ENCODE measurements around the gene CWF19L2.
A peak's percentile ranks its signal among the peaks of the same experiment; 100 is the strongest.
"Not testable (repeated sequence)": the region's sequence is repeated elsewhere in the genome, so short reads cannot be mapped to it uniquely, and the experiment has no call there.

The CWF19L2 gene

DNA sequence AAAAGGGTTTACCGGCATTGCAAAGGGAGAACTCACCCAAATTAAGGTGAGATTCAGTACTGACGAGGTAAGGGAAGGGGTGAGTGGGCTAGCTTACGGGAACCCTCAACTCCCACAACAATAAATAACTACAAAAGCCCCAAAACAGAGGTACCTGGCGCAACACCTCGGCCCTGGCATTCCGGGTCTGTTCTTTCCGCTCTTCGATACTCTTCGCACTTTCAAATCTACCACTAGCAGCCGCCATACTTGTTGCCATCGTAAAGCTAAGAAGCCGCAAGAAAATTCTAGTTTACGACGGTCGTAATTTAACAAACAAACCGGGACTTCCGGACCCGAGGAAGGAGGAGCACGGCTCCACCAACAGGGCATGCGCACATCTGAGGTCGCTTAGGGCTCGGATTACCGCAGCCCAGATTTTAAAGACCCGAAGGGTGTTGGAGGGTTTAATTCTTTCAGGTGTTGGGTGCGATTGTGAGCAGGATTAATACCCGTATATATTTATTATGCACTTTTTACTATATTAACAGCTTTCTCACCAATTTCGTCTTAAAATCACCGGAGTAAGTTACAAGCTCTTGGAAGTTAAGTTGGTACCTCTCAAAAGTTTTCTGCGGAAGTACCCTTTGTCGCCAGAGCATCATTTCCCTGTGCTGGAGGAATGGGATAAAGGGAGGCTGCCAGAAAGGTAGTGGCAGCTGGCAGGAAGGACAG lies at the start of gene CWF19L2:
CWF19L2 (minus strand) TSS at position 268 of the 714 bp plus-strand sequence; CDS start at position 259, 9 bp downstream.
- peak; percentile 55 to 76 (median 70) for DNase-seq

GRCh38 chr11:107505647-107506225 lies 48.1 kb upstream of the CWF19L2 start:
- DNase-seq, result no peak

- no peak for DNase-seq
Observed at GRCh38 chr11:107504981-107505380, 47.4 kb upstream of the CWF19L2 start.

DNA sequence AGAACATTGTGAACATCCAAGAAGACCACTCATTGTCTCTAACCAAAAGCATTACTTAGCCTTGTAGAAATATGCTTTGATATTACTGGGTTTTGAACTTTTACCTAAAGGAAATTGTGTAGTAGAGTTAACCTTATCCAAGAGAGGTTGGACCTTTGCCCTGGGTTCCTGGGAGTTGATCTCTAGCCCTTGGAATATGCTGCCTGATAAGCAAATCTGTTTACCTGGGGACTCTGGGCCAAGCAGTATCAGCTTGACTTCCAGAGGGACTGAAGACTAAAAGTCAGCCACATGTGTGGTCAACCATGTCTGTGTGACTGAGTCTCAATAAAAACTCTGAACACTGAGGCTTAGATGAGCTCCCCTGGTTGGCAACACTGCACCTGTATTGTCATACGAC lies 44.1 kb upstream of the CWF19L2 start:
- DNase-seq, result no peak

- not testable (repeated sequence) for DNase-seq
Observed at GRCh38 chr11:107497371-107497770, 39.7 kb upstream of the CWF19L2 start.

- DNase-seq, result no peak
Observed at GRCh38 chr11:107496011-107496410, 38.4 kb upstream of the CWF19L2 start.

DNA sequence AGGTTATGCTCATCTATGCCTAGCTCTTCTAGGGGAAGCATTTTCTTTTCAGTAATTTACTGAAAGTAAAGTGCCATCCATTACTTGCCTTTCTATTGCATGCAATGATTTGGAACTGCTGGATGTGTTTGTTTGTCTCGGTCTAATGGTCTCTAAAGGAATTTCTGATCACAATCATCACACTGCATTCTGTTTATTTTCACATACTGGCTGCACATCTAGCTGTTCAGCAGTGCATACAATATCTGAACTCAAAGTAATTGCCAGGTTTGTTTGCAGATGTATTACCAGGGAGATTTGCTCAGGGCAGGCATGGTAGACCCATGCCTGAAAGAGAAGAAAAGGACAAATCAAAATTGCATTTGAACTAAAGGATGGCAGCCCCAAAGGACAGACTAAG lies 36.4 kb upstream of the CWF19L2 start:
- DNase-seq, result no peak

DNA sequence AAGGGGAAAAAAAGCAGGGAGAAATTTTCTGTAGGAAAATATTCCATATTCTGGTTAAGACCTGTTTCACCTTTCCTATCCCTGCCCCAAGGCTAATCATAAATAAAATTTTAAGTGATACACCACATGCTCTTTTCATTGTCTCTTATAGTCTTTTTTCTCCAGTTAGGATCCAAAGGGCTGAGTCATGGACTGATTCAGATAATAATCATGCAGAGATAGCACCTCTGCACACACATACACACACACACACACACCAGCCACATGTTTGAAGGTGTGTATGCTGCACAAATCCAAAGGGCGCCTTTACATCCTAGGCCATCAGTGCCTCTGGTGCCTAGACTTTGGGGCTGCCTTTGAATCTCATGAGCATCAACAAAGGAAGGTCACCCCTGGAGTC lies 35.5 kb upstream of the CWF19L2 start:
- no peak for DNase-seq

GRCh38 chr11:107490836-107491235 lies 33.2 kb upstream of the CWF19L2 start:
- DNase-seq, result no peak

GRCh38 chr11:107482234-107482633 lies 24.6 kb upstream of the CWF19L2 start:
- no peak for DNase-seq

DNA sequence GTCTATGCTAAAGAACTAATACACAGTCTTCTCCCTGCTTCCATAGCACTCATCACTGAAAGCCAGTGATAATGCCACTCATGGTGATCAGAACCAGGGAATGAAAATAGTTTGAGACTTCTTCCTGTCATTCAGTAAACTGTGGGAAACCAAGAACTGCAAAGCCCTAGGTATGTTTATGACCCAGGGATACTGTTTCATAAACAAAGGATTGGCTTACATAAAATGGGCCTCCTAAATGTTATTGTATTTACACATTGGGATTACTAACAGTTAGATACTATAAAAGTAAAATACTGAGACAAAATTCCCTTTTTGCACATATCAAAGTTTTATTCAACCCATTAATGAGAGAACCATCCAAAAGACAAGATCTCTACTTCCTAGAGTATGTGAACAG lies 21.3 kb upstream of the CWF19L2 start:
- DNase-seq, result no peak

DNA sequence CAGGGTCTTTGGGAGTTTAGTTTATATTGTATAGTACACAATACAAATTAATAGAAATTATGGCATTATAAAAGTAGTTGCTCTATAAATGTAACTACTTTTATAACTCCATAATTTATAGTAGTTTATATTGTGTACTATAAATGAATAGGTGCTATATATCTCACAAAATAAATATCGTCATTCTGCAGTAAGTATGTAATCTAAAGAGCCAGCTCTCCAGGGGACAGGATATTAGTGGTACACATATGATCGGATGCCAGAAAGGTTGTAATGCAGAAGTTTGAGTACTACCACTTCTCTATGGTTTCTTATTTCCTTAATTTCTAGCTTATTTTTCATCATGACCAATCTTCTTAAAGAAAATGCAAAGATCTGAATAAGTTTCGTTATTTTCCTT lies 20.2 kb upstream of the CWF19L2 start:
- no peak for DNase-seq

DNA sequence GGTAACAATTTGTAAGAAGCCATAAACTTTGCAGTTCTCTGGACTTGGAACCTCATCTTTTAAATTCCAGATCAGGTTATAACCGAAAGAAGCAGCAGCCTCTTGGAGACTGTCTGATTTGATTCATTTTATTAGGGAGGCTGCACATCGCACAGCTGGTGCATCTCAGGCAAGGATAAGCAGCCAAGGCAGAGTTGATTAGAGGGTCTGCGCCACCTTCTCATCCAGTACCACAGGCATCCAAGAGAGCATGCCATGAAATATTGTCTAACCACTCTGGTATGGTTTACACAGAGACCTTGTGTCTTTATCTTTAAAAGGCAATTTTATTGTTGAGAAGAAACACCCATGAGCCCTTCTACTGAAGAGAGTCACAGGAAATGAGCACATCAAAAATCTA lies 16.2 kb upstream of the CWF19L2 start:
- DNase-seq, result no peak

- DNase-seq, result no peak
Observed at GRCh38 chr11:107472966-107473365, 15.3 kb upstream of the CWF19L2 start.

- no peak for DNase-seq
Observed at GRCh38 chr11:107468596-107468995, 11.0 kb upstream of the CWF19L2 start.

DNA sequence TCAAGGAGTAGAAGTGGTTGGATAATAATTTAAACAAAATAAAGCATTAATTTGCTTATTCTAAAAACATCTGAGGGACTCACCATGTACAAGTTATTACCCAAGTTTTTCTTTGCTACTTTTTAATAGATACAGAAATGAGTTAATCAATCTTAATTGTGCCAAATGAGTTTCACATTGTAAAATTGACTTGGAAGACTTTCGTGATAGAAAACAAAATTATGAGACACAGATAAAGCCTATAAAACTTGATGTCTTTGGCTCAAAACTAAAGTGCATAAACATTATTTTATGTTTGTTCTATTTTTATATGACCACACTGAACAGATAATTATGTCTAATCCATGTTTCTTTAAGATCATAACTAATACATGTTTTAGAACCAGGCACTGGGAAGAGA lies 10.1 kb upstream of the CWF19L2 start:
- DNase-seq, result no peak

DNA sequence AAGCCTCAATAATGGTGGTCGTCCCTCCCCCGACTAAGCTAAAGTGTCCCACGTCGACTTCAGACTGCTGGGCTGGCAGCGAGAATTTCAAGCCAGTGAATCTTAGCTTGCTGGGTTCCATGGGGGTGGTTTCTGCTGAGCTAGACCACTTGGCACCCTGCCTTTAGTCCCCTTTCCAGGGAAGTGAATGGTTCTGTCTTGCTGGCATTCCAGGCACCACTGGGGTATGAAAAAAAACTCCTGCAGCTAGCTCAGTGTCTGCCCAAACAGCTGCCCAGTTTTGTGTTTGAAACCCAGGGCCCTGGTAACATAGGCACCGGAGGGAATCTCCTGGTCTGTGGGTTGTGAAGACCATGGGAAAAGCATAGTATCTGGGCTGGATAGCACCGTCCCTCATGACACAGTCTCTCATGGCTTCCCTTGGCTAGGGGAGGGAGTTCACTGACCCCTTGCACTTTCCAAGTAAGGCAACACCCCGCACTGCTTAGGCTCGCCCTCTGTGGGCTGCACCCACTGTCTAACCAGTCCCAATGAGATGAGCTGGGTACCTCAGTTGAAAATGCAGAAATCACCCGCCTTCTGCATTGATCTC lies 8.7 kb upstream of the CWF19L2 start:
- DNase-seq, result not testable (repeated sequence)

DNA sequence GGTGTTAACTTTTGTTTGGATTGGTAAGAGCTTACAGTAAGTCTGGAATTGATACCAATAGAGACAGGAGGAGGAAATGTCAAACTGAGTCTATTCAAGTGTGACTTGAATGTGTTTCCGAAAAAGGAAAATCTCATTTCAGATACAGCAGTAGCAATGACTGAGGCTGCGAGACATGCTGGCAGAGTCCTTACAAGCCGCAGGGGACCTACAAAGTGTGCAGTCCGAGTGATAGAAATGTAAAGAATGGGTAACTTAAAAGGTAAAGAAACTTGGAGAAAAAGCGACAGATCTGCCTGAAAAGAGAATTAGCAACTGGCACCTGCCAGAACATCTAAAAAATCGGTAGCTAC lies 444 bp downstream of the CWF19L2 start:
- DNase-seq, result no peak

- DNase-seq, result no peak
Observed at GRCh38 chr11:107453594-107454286, 3.9 kb downstream of the CWF19L2 start.

- DNase-seq, result no peak
Observed at GRCh38 chr11:107446822-107447431, 10.7 kb downstream of the CWF19L2 start.

DNA sequence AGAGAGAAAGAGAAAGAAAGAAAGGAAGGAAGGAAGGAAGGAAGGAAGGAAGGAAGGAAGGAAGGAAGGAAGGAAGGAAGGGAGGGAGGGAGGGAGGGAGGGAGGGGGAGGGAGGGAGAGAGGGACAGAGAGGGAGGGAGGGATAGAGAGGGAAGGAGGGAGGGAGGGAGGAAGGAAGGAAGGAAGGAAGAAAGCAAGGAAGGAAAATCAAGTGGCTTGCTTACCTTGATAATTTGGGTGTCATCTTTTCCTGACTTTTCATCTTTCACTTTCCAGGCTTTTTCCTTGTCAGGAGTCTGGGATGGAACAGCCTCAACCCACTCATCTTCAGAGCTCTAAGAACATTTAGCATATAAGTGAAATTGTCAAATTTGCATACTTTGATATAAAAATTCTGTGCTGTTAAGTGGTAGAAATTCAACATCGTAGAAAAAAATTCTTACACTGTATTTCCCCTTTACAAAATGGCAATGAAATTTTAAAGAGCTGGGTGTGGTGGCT lies 14.9 kb downstream of the CWF19L2 start:
- no peak for DNase-seq

DNA sequence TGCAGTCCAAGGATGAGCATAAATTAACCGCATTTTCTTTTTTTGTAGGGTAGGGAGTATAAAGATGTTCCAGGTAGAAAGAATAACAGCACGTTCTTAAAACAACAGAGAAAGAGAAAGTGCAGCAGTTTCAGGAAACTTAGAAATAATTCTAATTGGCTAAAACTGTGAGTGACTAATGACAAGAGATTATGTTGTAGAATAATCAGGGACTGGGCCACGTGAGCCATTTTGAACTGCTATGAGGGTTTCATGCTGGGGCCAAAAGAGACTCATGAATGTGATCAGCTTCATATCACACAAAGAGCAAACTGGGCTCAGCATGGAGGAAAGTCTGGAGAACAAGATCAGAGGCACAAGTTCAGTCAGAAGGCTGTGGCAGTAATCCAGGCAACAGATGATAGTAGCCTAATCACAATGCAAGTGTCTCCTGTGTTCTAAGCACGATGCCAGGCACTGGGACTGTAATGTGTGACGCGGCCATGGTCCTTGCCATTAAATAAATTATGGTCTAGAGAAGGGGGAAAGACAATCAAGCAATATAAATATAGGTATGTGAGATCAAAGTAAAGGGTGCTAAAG lies 17.9 kb downstream of the CWF19L2 start:
- DNase-seq, result no peak

DNA sequence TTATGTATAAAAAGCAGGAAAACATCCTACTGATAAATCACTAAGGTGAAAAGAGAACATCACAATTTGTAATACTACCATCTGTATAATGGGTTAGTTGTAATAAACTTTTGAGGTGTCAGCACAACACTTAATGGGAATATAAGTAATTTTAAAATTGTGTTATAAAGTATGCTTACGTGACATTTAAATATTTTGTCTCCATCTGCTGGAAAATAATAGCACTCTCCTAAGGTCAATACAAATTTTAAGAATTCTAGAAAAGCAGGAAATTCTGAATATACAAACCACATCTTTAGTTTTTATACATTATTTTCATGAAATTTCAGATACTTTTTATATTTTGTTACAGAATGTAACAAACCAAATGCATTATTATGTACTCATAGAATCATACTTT lies 19.5 kb downstream of the CWF19L2 start:
- DNase-seq, result no peak

Data from activated CD4-positive, CD25-positive, alpha-beta regulatory T cell (primary cell).